HPDE6-E6E7 (cell line): Measurements from ENCODE around the gene OGFOD3.

Experiments
- DNase-seq: peaks from one replicate; pipeline ENCODE4 v3.0.0; 2011; ENCODE audit warnings: missing footprints; ENCODE audit errors: extremely low spot score

The OGFOD3 gene

GRCh38 chr17:82446649-82447048, 28.3 kb upstream of the OGFOD3 start:
- no peak for DNase-seq

GRCh38 chr17:82446124-82446523, 27.7 kb upstream of the OGFOD3 start:
- no peak for DNase-seq

GRCh38 chr17:82445542-82445941, 27.2 kb upstream of the OGFOD3 start:
- no peak for DNase-seq

GRCh38 chr17:82444941-82445521, 26.6 kb upstream of the OGFOD3 start:
- DNase-seq: no peak

- DNase-seq: no peak
Measured at GRCh38 chr17:82444284-82444893, 26.0 kb upstream of the OGFOD3 start.

GRCh38 chr17:82443465-82444283, 25.3 kb upstream of the OGFOD3 start:
- no peak for DNase-seq

GRCh38 chr17:82442643-82443464, 24.5 kb upstream of the OGFOD3 start:
- DNase-seq: no peak

- DNase-seq: no peak
Measured at GRCh38 chr17:82441691-82442487, 23.5 kb upstream of the OGFOD3 start.

- DNase-seq: no peak
Measured at GRCh38 chr17:82440991-82441627, 22.7 kb upstream of the OGFOD3 start.

- DNase-seq: no peak
Measured at GRCh38 chr17:82440469-82440981, 22.1 kb upstream of the OGFOD3 start.

GRCh38 chr17:82439829-82440365, 21.5 kb upstream of the OGFOD3 start:
- DNase-seq: no peak

- no peak for DNase-seq
Measured at GRCh38 chr17:82439194-82439828, 20.9 kb upstream of the OGFOD3 start.

GRCh38 chr17:82438401-82439193, 20.2 kb upstream of the OGFOD3 start:
- DNase-seq: no peak

- no peak for DNase-seq
Measured at GRCh38 chr17:82437325-82437668, 18.9 kb upstream of the OGFOD3 start.

GRCh38 chr17:82436601-82437324, 18.4 kb upstream of the OGFOD3 start:
- DNase-seq: no peak

GRCh38 chr17:82435601-82436583, 17.5 kb upstream of the OGFOD3 start:
- no peak for DNase-seq

- DNase-seq: no peak
Measured at GRCh38 chr17:82435103-82435502, 16.7 kb upstream of the OGFOD3 start.
